AG04449 (cell line): ENCODE data around the gene MAD1L1.

ENCODE experiments used
- CTCF ChIA-PET: fragments of 350-600 bp; formaldehyde crosslinking; extraction: SDS; loops from one replicate; lab custom pipeline; 2021; ENCODE audit warnings: antibody characterized with exemption; lab: Yijun Ruan, JAX
- POLR2A ChIA-PET: fragments of 400-600, 350-600 bp; formaldehyde crosslinking; extraction: SDS; loops from one replicate; lab custom pipeline; 2020; ENCODE audit warnings: antibody characterized with exemption, inconsistent platforms; lab: Yijun Ruan, JAX
- DNase-seq: peaks from one replicate; pipeline ENCODE4 v3.0.0-alpha.2; 2010; ENCODE audit warnings: low read depth, low spot score
- H3K4me3 ChIP-seq: 2 replicates; pipeline ENCODE4 v1.5.1; 2011; ENCODE audit warnings: low read depth, mild to moderate bottlenecking, control low read depth, low read length
- TF ChIP-seq, protein P1 (sequence below): IDR thresholded peaks from one replicate; pipeline ENCODE4 v1.5.1; 2011; ENCODE audit warnings: mild to moderate bottlenecking, moderate library complexity, low read length, control low read depth, inconsistent platforms; ENCODE audit not compliant: insufficient read depth; ENCODE audit errors: missing control alignments

Gene MAD1L1

GRCh38 chr7:2219606-2220005 is 13.1 kb downstream of the MAD1L1 start:
- TF ChIP-seq, protein P1, sequence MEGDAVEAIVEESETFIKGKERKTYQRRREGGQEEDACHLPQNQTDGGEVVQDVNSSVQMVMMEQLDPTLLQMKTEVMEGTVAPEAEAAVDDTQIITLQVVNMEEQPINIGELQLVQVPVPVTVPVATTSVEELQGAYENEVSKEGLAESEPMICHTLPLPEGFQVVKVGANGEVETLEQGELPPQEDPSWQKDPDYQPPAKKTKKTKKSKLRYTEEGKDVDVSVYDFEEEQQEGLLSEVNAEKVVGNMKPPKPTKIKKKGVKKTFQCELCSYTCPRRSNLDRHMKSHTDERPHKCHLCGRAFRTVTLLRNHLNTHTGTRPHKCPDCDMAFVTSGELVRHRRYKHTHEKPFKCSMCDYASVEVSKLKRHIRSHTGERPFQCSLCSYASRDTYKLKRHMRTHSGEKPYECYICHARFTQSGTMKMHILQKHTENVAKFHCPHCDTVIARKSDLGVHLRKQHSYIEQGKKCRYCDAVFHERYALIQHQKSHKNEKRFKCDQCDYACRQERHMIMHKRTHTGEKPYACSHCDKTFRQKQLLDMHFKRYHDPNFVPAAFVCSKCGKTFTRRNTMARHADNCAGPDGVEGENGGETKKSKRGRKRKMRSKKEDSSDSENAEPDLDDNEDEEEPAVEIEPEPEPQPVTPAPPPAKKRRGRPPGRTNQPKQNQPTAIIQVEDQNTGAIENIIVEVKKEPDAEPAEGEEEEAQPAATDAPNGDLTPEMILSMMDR = no peak
- CTCF ChIA-PET = no interaction called here
- POLR2A ChIA-PET = no interaction called here
- H3K4me3 ChIP-seq = no peak overlapping the region
- DNase-seq = no peak

GRCh38 chr7:2219136-2219535 is 13.6 kb downstream of the MAD1L1 start:
- H3K4me3 ChIP-seq = no peak overlapping the region
- POLR2A ChIA-PET = no interaction called here
- TF ChIP-seq, protein P1 = no peak
- CTCF ChIA-PET = interaction anchor here (1.0 kb wide), 1 partner anchor 12 kb away, joined by 3 read pairs; no protein-coding TSS in a partner anchor
- DNase-seq = no peak

- CTCF ChIA-PET = interaction anchor here (1.0 kb wide), 2 partner anchors 13 to 130 kb away, joined by 3 read pairs; no protein-coding TSS in a partner anchor
- no peak overlapping the region for H3K4me3 ChIP-seq
- POLR2A ChIA-PET = no interaction called here
- TF ChIP-seq, protein P1 = no peak
- no peak for DNase-seq
Measured at GRCh38 chr7:2218444-2218785, 14.3 kb downstream of the MAD1L1 start.

DNA sequence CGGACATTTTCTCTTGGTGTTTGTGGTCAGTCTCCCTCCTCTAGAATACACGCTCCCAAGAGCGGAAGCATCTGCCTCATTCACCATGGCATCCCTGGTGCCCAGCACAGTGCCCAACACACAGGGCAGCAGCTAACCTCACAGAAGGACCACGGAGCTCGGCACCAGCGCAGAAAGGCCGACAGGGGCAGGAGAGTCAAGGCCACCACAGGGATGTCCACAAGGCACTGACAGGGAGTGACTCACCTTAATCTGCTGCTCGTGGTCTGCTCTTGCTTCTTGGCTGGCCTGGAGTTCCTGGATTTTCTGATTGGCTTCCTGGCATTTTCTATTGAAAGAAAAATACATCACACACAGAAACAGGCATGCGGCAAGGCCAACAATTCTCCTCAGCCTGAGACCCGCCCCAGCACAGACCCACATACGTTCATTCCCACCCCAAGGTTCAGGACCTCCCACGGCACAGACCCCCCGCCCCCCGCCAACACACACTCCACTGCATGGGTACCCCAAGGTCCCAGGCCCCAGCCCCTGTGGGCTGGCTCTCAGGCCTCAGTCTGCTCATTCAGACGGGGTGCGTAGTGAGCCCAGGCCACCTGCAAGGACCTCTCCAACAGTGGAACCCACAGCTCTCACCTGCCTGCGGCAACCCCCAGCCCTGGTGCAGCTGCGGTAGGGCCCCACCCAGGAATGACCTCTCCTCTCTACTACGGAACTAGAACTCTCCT is 14.9 kb downstream of the MAD1L1 start:
- ChIA-PET CTCF (interaction anchor here (1.0 kb wide), 2 partner anchors 14 to 130 kb away, joined by 3 read pairs; no protein-coding TSS in a partner anchor), POLR2A (no interaction called here)
- no peak overlapping the region for H3K4me3 ChIP-seq
- TF ChIP-seq, protein P1 = no peak
- DNase-seq = no peak

DNA sequence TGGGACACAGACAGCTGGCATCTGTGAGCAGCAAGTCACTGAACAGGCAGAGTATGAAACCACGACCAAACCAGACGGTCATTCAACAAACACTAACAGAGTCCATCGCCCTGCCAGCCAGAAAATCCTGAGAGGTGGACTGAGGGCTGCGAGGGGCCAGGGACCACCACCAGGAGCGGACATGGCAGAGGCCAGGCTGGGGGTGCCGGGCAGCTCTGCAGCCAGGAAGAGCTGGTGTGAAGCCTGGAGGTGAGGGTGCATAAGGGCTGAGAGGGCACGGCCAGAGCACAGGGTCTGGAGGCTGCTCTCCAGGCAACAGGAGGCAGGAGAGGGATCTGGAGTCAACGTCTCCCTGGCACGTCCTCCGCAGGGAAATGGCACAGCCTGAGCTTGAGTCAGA is 15.5 kb downstream of the MAD1L1 start:
- no peak for DNase-seq
- ChIA-PET CTCF (interaction anchor here (0.8 to 2.6 kb wide), 2 partner anchors 9 to 131 kb away, joined by 3 to 8 read pairs; no protein-coding TSS in a partner anchor), POLR2A (no interaction called here)
- TF ChIP-seq, protein P1 = no peak
- no peak overlapping the region for H3K4me3 ChIP-seq

GRCh38 chr7:2215851-2216250 is 16.9 kb downstream of the MAD1L1 start:
- no peak overlapping the region for H3K4me3 ChIP-seq
- TF ChIP-seq, protein P1 = no peak
- no peak for DNase-seq
- ChIA-PET CTCF (interaction anchor here (0.6 to 2.6 kb wide), 2 partner anchors 107 to 133 kb away, joined by 3 to 8 read pairs; no protein-coding TSS in a partner anchor), POLR2A (interaction anchor here (1.1 kb wide), 1 partner anchor 17 kb away, joined by 3 read pairs; the partner anchor contains the start of gene MAD1L1)
